Immature natural killer cell (primary cell): Measurements from ENCODE around the gene DRAP1. TPM values are rescaled to one million over a fixed set of nuclear protein-coding genes. Genes with fewer than 3 reads are reported as not detected.
A peak's percentile ranks its signal among the peaks of the same experiment; 100 is the strongest.

Source experiments
- DNase-seq, 3 donors: peaks; one replicate each; pipeline ENCODE4 v3.0.0; 2022; ENCODE audit warnings: mixed read lengths in 1 of 3
- H3K27ac Mint-ChIP-seq, 6 donors: one replicate each; pipeline ENCODE4 v1.8.0; 2020; ENCODE audit warnings: mixed read lengths in 6 of 6, mild to moderate bottlenecking in 5 of 6, inconsistent platforms in 4 of 6, moderate library complexity in 3 of 6
- H3K27me3 Mint-ChIP-seq, 3 donors: one replicate each; pipeline ENCODE4 v1.8.0; 2020 to 2021; ENCODE audit warnings: low read depth in 3 of 3, mild to moderate bottlenecking in 3 of 3, mixed read lengths in 3 of 3, moderate library complexity in 3 of 3, inconsistent platforms in 1 of 3
- H3K36me3 Mint-ChIP-seq, 3 donors: one replicate each; pipeline ENCODE4 v1.8.0; 2020; ENCODE audit warnings: mixed read lengths in 3 of 3, inconsistent platforms in 2 of 3, mild to moderate bottlenecking in 2 of 3
- H3K4me1 Mint-ChIP-seq, 2 donors: one replicate each; pipeline ENCODE4 v1.8.0; 2020; ENCODE audit warnings: inconsistent platforms in 2 of 2, mild to moderate bottlenecking in 2 of 2, mixed read lengths in 2 of 2, moderate library complexity in 1 of 2
- H3K4me3 Mint-ChIP-seq, 5 donors: one replicate each; pipeline ENCODE4 v1.8.0; 2020; ENCODE audit warnings: mild to moderate bottlenecking in 5 of 5, mixed read lengths in 5 of 5, inconsistent platforms in 3 of 5, moderate library complexity in 3 of 5
- H3K9me3 Mint-ChIP-seq, 6 donors: one replicate each; pipeline ENCODE4 v1.8.0; 2020; ENCODE audit warnings: mild to moderate bottlenecking in 6 of 6, mixed read lengths in 6 of 6, inconsistent platforms in 4 of 6, moderate library complexity in 3 of 6
- polyA plus RNA-seq, 3 donors: library from polyadenylated mRNA; unstranded; fragments of 300-500 nt; fragmentation: Illumina TruSeq; gene quantifications; one replicate each; pipeline ENCODE4 v1.2.3, GENCODE V29; 2021

DRAP1 gene
- polyA plus RNA-seq: 100 to 1,000 TPM; 135 to 234 (median 182) TPM

DNA sequence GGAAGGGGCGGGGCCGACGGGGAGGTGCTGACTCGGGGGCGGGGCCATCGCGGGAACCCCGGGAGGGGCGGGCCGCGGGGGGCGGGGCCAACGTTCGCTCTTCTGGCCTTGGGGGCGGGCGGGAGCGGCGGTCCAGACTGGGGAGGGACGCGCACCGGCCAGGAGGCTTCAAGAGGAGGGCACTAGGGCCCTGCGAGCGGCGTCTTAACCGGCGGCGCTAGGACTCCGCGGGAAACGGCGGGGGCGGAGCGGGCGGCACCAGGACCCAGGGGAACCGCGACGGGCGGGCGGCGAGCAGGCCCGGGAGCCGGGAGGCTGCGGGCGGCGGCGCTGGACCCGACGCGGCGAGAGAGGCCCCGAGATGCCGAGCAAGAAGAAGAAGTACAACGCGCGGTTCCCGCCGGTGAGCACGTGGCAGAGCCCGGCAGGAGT lies at the start of gene DRAP1:
Gene DRAP1, plus strand, starts transcription at position 286 of the 432 bp plus-strand sequence. Its CDS starts 76 bp downstream, at position 362.
- H3K4me3 Mint-ChIP-seq: peak within 1 kb of the TSS; percentile 88 to 95 (median 89)
- peak; percentile 97 to 98 (median 98) for DNase-seq
- peaks cover 2 to 15% (median 9%) of the 10 kb centered on the region in 3 donors for H3K27me3 Mint-ChIP-seq
- H3K9me3 Mint-ChIP-seq: peaks cover 0 to 1% (median 0%) of the 10 kb centered on the region in 6 donors
- H3K4me1 Mint-ChIP-seq: peaks cover 40 to 52% of the 10 kb centered on the region in 2 donors
- peaks cover 8 to 15% (median 14%) of the 10 kb centered on the region in 3 donors for H3K36me3 Mint-ChIP-seq
- H3K27ac Mint-ChIP-seq: peak within 1 kb of the TSS; percentile 75 to 93 (median 88)

DNA sequence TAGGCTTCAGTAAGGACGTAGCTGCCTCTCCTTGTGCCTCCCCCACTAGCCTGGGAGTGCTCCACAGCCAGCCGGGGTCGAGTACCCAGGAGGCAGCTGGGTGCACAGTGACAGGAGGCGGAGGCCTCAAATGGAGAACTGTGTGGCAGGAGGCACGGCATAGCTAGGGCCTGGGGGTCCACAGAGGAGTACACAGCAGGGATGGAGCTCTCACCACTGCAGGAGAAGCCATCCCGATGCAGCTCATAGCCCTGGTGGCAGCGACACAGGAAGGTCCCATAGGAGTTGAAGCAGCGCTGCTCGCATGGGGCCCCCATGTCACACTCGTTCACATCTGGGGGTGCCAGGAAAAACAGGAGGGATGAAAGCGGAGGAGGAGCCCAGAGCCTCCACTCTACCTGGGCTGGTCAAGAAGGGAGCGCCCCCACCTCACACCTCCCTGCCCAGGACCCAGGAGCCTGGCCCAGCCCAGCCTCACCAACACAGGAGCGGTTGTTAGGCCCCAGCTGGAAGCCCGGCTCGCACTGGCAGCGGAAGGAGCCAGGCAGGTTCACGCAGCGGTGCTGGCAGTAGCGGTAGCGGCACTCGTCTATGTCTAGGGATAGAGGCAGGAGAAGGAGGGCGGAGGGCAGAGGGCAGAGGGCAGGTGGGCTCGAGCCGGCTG lies 49.5 kb upstream of the DRAP1 start:
- Mint-ChIP-seq H3K4me1 (peaks cover 17 to 35% of the 10 kb centered on the region in 2 donors), H3K27ac (peak overlapping the region in 1 of 6 donors; percentile 45), H3K4me3 (no peak overlapping the region), H3K36me3 (peaks cover 0 to 7% (median 0%) of the 10 kb centered on the region in 3 donors), H3K9me3 (no peaks in the 10 kb centered on the region), H3K27me3 (peaks cover 0 to 8% (median 0%) of the 10 kb centered on the region in 3 donors)
- no peak for DNase-seq

DNA sequence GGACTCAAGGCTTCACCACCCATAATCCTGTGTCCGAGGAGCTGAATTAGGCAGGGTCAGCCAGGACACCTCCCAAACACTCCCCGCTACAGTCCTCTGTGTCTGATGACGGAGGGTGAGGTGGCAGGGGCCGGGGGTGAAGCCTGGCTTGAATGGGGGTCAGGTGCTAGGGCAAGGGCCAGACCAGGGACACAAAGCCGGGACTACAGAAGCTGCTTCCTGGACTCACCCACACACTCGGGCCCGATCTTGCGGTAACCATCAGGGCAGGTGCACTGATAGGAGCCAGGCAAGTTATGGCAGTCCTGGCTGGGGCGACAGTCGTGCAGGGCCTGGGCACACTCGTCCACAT lies 48.9 kb upstream of the DRAP1 start:
- peaks cover 0 to 4% (median 0%) of the 10 kb centered on the region in 3 donors for H3K36me3 Mint-ChIP-seq
- H3K4me1 Mint-ChIP-seq: peaks cover 17 to 35% of the 10 kb centered on the region in 2 donors
- no peak for DNase-seq
- H3K9me3 Mint-ChIP-seq: no peaks in the 10 kb centered on the region
- peak overlapping the region in 5 of 6 donors; percentile 45 to 87 (median 74) for H3K27ac Mint-ChIP-seq
- H3K27me3 Mint-ChIP-seq: peaks cover 0 to 8% (median 0%) of the 10 kb centered on the region in 3 donors
- peak overlapping the region in 3 of 5 donors; percentile 27 to 50 (median 46) for H3K4me3 Mint-ChIP-seq

DNA sequence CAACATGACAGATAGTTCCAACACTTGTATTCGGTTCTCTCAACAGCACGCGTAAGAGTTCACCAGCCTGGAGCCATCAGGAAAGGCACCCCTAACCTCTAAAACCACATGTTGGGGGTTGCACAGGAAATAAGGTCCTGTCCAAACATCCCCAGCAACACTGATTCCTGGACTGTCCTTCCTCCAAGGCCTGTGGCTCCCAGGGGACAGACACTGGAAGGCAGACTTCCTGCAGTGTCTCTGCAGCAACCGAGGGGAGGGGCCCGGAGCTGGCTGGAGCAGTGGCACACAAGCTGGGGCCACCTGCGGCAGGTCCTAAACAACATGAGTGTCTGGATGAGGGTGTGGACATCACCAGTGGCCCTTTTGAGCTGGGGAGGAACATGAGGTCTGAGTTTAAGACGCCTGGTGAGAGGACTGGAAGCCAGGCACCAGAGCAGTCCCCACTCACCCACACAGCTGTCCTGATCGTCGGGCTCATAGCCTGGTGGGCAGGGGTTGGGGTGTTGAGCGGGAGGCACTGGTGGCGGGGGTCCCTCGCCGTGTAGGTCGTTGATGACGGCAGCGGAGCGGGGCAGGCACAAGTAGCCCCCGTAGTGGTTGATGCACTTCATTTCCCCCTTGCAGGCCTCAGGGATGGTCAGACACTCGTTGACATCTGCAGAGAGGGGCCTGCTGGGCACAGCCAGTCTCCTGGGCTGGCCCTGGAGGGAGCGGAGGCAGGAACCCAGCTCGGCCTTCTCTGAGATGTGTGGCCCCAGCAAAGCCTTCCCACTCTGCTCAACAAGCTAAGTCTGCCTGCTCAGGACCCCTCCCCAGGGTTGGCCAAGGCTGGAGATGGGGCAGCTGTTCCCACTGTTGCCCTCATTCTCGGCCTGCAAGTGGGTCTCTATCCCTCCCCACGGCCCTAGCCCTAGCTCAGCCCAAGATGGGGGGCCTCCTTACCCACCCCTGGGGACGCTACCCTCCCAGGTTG lies 48.2 kb upstream of the DRAP1 start:
- DNase-seq: no peak
- peak overlapping the region in 5 of 6 donors; percentile 51 to 87 (median 74) for H3K27ac Mint-ChIP-seq
- no peaks in the 10 kb centered on the region for H3K9me3 Mint-ChIP-seq
- H3K27me3 Mint-ChIP-seq: peaks cover 0 to 8% (median 0%) of the 10 kb centered on the region in 3 donors
- H3K36me3 Mint-ChIP-seq: peaks cover 0 to 4% (median 0%) of the 10 kb centered on the region in 3 donors
- H3K4me3 Mint-ChIP-seq: peak overlapping the region in 4 of 5 donors; percentile 42 to 53 (median 48)
- peaks cover 17 to 35% of the 10 kb centered on the region in 2 donors for H3K4me1 Mint-ChIP-seq

- H3K4me1 Mint-ChIP-seq: peaks cover 17 to 42% of the 10 kb centered on the region in 2 donors
- H3K27ac Mint-ChIP-seq: peak overlapping the region in 4 of 6 donors; percentile 20 to 76 (median 33)
- no peak for DNase-seq
- peak overlapping the region; percentile 42 to 53 (median 42) for H3K4me3 Mint-ChIP-seq
- no peaks in the 10 kb centered on the region for H3K9me3 Mint-ChIP-seq
- peaks cover 0 to 4% (median 0%) of the 10 kb centered on the region in 3 donors for H3K36me3 Mint-ChIP-seq
- H3K27me3 Mint-ChIP-seq: peaks cover 0 to 8% (median 0%) of the 10 kb centered on the region in 3 donors
Measured at GRCh38 chr11:65871811-65872548, 47.2 kb upstream of the DRAP1 start.

DNA sequence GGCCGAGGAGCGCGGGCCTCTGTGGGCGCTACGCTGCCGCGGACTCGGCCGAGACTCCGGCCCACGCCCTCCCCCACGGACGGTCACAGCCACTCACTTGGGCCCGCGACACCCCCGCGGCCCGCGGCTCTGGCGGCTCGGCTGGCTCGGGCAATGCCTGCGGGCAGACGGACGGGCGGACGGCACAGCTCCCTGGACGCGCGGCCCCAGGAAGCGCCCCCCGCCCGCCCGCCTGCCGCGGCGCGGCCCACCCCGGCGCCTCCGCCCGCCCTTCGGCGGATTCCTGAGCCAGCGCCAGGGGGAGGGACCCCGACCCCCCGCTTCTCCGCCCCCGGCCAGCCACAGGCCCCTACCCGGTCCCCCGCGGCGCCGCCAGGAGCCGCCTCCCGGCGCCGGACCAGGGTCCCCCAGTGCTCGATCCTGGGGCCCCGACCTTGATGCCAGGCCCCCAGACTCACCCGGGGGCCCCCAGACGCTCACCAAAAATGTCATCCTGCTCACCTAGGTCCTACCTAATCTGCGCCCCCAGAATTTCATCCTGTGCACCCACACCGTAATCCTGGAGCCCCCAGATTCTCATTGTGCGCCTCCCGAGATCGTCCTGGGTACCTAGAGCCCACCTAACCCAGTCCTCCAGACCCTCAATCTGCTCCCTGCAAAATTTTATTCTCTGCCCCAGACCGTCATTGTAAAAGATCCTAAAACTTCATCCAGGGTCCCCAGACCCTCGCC lies 46.5 kb upstream of the DRAP1 start, which contains the start of gene EFEMP2:
Gene EFEMP2, minus strand, starts transcription at position 215 of the 732 bp plus-strand sequence. CDS start 446 bp downstream, outside the sequence.
- peaks cover 23 to 45% of the 10 kb centered on the region in 2 donors for H3K4me1 Mint-ChIP-seq
- no peak for DNase-seq
- no peaks in the 10 kb centered on the region for H3K36me3 Mint-ChIP-seq
- peak within 1 kb of the TSS; percentile 76 to 92 (median 86) for H3K27ac Mint-ChIP-seq
- no peaks in the 10 kb centered on the region for H3K9me3 Mint-ChIP-seq
- peak within 1 kb of the TSS; percentile 77 to 94 (median 89) for H3K4me3 Mint-ChIP-seq
- peaks cover 0 to 8% (median 0%) of the 10 kb centered on the region in 3 donors for H3K27me3 Mint-ChIP-seq

GRCh38 chr11:65873318-65874156 lies 45.7 kb upstream of the DRAP1 start:
- H3K36me3 Mint-ChIP-seq: no peaks in the 10 kb centered on the region
- DNase-seq: peak; percentile 96 to 98 (median 98)
- H3K4me3 Mint-ChIP-seq: peak overlapping the region; percentile 77 to 94 (median 89)
- H3K27ac Mint-ChIP-seq: peak overlapping the region; percentile 70 to 92 (median 86)
- H3K27me3 Mint-ChIP-seq: peaks cover 0 to 10% (median 0%) of the 10 kb centered on the region in 3 donors
- peaks cover 31 to 51% of the 10 kb centered on the region in 2 donors for H3K4me1 Mint-ChIP-seq
- H3K9me3 Mint-ChIP-seq: no peaks in the 10 kb centered on the region

- DNase-seq: peak; percentile 54 to 77 (median 74)
- peaks cover 0 to 8% (median 7%) of the 10 kb centered on the region in 3 donors for H3K27me3 Mint-ChIP-seq
- H3K4me3 Mint-ChIP-seq: peak within 1 kb of the TSS; percentile 87 to 97 (median 95)
- H3K36me3 Mint-ChIP-seq: peaks cover 0 to 12% (median 0%) of the 10 kb centered on the region in 3 donors
- H3K9me3 Mint-ChIP-seq: no peaks in the 10 kb centered on the region
- H3K27ac Mint-ChIP-seq: peak within 1 kb of the TSS; percentile 94 to 98 (median 96)
- H3K4me1 Mint-ChIP-seq: peaks cover 65 to 69% of the 10 kb centered on the region in 2 donors
Measured at GRCh38 chr11:65879617-65880016, 39.6 kb upstream of the DRAP1 start, which contains the start of gene CTSW. TSS of gene CTSW (plus strand) at chr11:65879837. CDS start at chr11:65879855, 18 bp downstream.

DNA sequence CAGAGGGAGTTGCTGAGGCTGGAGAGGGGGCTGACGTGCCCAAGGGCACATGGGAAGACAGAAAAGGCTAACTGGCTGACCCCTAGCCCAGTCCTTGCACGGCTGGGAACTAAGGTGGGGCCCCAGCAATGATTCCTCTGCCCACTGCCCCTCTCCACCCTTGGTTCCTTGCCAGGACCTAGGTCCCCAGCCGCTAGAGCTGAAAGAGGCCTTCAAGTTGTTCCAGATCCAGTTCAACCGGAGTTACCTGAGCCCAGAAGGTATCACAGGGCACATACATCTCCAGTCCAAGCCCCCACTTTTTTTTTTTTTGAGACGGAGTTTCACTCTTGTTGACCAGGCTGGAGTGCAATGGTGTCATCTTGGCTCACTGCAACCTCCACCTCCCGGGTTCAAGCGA lies 39.2 kb upstream of the DRAP1 start:
- no peak for DNase-seq
- Mint-ChIP-seq H3K36me3 (peaks cover 0 to 14% (median 0%) of the 10 kb centered on the region in 3 donors), H3K9me3 (no peaks in the 10 kb centered on the region), H3K27ac (peak overlapping the region; percentile 94 to 98 (median 96)), H3K4me3 (peak overlapping the region; percentile 87 to 97 (median 95)), H3K27me3 (peaks cover 0 to 8% (median 8%) of the 10 kb centered on the region in 3 donors), H3K4me1 (peaks cover 69 to 73% of the 10 kb centered on the region in 2 donors)

DNA sequence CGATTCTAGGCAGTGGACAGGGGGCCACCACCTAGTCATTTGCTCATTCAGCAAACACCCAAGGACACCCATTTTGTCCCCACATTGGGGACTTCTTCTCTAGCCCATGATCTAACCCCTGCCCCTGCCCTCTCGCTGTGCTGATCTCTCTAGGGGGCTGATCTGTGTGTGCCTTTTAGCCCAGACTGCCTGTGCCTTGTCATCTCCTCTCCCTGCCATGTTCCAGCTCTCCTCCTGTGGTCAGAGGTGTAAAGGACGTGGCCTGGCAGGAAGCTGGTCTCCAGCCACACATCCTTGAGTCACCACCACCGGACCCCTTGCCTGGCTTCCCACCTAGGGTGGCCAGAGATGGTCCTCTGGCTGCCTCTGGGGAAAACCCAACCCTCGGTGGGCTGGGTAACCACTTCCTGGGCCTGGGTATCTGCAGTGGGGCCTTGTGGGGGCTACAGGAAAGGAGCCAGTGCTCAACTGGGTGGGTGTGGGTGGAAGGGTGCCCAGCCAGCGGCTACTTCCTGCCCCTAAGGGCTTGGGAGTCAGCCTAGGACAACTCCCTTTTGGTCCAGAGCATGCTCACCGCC lies 38.3 kb upstream of the DRAP1 start:
- peak; percentile 60 to 73 (median 65) for DNase-seq
- Mint-ChIP-seq H3K27ac (peak overlapping the region; percentile 94 to 98 (median 96)), H3K4me3 (peak overlapping the region; percentile 87 to 97 (median 95)), H3K36me3 (peaks cover 0 to 14% (median 0%) of the 10 kb centered on the region in 3 donors), H3K4me1 (peaks cover 75 to 76% of the 10 kb centered on the region in 2 donors), H3K9me3 (no peaks in the 10 kb centered on the region), H3K27me3 (peaks cover 0 to 8% (median 8%) of the 10 kb centered on the region in 3 donors)
